Epithelial cell of prostate (primary cell): ENCODE results near the gene CPNE5.

ENCODE experiments used
- DNase-seq: peaks from one replicate; pipeline ENCODE4 v3.0.0-alpha.2; 2011; ENCODE audit warnings: low read depth, low spot score
- H3K27ac ChIP-seq: fragments of 450-650 bp; 2 replicates; pipeline ENCODE4 v1.5.1; 2017; ENCODE audit warnings: mild to moderate bottlenecking

Gene CPNE5

DNA sequence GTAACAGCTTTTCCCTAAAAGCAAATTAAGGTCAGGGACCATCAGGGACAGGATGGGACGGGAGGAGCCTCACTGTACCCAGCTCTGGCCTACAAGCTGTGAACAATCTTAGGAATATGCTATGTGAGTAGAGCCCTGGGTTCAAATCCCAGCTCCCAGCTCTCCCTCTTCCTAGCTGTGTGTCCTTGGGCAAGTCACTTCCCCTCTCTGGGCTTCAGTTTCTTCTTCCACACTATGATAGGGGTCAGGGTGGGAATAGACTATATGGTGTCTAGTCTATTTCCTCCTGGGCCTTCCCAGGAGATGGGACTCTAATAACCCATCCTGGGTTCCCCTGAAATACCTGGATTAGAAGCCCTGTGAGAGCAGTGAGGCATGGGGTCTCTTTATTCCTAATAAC, 41.6 kb downstream of the CPNE5 start:
- no peak overlapping the region for H3K27ac ChIP-seq
- no peak for DNase-seq

GRCh38 chr6:36797055-36797454, 42.2 kb downstream of the CPNE5 start:
- no peak for DNase-seq

DNA sequence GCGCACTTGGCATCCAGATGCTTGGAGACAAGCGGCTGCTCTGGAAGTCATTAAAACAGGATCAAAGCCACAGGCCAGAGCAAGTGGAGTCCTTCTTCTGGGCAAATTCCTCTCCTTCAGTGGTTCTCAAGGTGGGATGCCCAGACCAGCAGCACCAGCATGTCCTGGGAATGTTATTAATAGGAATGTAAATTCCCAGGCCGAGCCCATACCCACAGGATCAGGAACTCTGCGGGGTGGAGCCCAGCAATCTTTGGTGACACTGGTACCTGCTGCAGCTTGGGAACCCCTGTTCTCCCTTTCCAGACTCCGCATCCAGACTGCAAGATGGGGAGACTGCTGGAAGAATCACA, 44.6 kb downstream of the CPNE5 start:
- no peak for DNase-seq
- no peak overlapping the region for H3K27ac ChIP-seq

More at GRCh38 chr6:36797055-36797454, 42.2 kb downstream of the CPNE5 start:
- no peak overlapping the region for H3K27ac ChIP-seq

DNA sequence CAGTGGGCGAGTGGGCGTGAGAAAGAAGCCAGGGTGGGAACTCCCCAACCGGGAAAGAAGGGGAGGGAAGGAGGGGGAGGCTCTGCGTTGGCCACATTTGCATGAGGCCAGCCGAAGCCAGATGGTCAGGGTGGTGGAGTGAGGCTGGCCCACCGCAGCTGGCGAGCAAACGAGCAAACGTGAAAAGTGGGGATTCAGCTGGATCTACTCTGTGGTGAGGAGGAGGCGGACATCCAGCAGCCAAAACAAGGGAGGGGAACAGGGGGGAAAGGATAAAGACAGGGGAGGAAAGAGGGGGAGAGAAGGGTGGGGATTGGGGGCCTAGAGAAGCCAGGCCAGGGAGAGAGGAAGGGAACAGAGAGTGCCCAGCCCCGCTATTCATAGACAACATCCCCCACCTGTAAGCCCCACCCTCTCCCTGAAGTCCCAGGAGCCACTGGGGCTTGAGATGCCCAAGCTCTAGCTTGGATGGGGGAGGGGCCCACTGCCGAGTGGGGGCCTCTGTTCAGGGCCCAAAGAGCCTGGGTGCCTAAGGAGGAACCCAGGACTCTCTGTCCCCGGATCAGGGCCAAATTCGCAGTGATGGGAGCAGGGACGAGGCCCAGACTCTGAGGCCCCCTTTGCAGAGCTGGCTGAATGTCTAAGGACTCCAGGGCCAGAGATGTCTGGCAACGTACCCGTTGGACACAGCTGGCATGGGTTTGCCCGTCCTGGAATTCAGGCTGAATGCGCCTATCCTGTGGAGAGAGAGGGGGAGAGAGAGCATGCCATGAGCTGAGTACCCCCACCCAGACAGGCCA, 45.1 kb downstream of the CPNE5 start:
- no peak overlapping the region for H3K27ac ChIP-seq
- no peak for DNase-seq

DNA sequence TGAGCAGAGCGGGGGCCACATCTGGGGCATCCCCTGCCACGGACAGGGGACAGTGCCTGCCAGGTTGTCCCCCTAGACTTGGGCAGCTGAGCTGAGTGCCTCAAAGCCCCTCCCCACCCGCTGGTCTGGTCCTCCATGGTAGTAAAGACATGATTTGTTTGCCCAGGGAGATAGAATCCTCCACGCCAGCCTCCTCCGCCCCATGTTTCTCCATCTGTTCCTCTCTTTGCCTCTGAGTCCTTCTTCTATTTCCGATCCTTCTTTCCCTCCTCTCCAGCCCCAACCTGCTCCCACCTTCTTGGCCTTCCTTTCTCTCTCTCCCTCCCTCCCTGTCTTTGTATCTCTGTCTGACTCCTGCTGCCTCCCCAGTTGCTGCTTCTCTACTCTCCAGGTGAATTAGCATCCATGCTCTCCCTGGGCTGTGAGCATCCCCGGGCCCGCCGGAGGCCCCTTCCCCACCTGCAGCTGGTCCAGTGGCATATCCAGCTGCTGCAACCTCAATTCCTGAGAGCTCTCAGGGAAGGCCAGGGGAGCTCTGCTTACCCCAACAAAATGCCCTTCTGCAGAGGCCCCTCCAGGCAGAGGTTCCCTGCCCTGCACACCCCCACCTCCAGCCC, 45.8 kb downstream of the CPNE5 start:
- no peak overlapping the region for H3K27ac ChIP-seq

DNA sequence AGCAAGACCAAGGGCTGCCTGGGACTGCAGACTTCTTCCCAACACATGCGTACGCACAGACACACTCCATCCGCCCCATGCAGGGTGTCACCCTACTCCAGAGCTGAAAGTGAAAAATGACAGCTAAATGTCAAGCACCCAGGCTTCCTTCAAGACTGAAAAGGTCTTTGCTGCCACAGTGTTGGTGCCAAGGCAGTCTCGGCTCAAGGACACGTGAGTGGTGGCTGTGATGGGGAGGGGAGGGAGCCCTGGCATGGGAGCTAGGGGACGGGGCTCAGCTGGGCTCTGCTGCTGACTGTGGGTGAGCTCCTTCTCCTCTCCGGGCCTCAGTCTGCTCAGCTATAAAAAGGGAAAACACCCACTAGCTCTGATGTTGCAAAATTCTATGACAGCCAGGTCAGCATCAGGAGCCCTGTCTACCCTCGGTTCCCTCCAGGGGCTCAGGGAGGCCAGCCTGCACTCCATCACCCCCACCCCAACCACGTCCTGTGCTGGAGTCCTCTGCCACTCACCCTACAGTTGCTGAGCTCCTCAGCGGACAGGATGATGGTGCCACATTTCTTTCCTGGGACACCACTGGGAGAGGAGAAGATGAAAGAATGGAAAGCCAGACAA, 47.6 kb downstream of the CPNE5 start:
- H3K27ac ChIP-seq: no peak overlapping the region
- no peak for DNase-seq

More for the DNA sequence above, 45.8 kb downstream of the CPNE5 start:
- DNase-seq: no peak

GRCh38 chr6:36791085-36791484, 48.2 kb downstream of the CPNE5 start:
- no peak for DNase-seq
- no peak overlapping the region for H3K27ac ChIP-seq

GRCh38 chr6:36788768-36789167, 50.5 kb downstream of the CPNE5 start:
- H3K27ac ChIP-seq: no peak overlapping the region
- DNase-seq: no peak

DNA sequence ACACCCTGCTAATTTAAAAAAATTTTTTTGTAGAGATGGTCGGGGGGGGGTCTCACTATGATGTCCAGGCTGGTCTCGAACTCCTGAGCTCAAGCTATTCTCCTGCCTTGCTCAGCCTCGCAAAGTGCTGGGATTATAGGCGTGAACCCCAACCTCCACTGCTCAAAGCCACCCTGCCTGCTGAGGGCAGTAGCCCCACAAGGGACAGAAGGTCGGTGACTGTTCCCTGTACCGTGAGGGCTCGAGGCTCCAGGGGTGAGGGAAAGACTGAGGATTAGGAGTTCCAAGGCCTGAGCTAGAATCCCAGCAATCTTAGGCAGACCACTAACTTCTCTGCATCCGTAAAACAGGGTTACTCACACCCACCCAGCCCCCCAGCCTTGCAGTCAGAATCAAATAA, 51.1 kb downstream of the CPNE5 start:
- DNase-seq: no peak
- no peak overlapping the region for H3K27ac ChIP-seq

DNA sequence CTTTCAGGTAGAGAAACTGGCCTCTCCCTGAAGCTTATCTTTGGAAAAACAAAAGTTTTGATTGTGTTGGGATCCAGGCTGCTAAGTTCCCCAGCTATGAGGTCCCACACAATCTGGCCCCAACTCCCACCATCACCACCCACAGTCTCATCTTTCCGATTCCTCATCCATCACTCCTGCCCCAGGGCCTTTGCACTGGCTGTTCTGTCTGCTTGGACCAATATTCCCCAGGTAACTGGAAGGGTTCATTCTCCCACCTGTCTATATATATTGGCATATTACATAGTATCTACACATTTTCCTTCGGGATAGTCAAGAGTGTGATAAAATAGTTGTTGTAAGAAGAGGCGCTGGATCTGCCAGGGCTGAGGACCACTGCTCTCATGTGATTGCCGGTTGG, 52.0 kb downstream of the CPNE5 start:
- no peak overlapping the region for H3K27ac ChIP-seq
- DNase-seq: no peak

- H3K27ac ChIP-seq: no peak overlapping the region
- no peak for DNase-seq
Measured at GRCh38 chr6:36786055-36786675, 53.1 kb downstream of the CPNE5 start.

- no peak for DNase-seq
- H3K27ac ChIP-seq: no peak overlapping the region
Measured at GRCh38 chr6:36784376-36784636, 54.9 kb downstream of the CPNE5 start.

DNA sequence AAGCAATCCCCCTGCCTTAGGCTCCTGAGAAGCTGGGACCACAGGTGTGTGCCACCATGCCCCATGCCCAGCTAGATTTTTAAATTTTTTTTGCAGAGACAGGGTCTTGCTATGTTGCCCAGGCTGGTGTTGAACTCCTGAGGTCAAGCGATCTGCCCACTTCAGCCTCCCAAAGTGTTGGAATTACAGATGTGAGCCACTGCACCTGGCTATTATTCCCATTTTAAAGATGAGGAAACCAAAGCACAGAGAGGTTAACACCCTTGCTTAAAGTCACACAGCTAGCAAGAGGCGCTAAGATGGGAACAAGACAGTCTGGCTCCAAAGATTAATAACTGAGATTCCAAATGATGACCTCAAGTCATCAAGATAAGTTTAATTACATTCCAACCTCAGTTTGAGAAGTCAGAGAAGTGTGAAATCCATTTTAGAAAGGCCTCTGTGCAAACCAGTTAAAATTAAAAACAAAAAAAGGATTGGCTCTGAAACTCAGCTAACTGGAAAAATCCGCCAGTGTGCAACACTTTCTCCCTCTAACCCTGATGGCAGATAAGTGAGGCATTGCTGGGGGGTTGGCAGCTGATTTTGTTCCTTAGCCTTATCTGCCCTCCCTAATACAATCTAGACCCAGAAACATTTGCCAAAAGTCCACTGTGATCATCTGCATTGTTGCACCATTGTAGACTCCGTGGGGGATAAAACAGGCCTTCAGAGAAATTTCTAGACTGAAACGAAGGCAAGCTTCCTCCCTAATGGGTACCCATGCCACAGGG, 55.5 kb downstream of the CPNE5 start:
- no peak for DNase-seq
- H3K27ac ChIP-seq: no peak overlapping the region

DNA sequence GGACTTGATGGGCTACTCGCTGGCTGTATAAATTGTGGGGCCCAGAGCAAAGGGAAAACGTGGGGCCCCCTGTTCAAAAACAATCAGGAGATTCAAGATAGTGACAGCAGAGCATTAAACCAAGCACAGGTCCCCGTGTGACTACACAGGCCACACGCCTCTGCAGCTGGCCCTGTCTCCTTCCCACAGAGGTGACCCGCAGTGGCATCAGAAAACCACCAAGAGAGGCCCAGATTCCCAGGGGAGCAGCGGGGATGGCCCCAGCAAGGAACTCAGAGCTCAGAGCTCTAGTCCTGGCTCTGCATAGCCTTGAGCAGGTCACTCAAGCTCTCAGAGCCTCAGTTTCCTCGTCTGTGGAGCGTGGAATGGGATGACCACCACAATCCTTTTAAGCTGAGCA, 57.6 kb downstream of the CPNE5 start:
- DNase-seq: no peak
- no peak overlapping the region for H3K27ac ChIP-seq

DNA sequence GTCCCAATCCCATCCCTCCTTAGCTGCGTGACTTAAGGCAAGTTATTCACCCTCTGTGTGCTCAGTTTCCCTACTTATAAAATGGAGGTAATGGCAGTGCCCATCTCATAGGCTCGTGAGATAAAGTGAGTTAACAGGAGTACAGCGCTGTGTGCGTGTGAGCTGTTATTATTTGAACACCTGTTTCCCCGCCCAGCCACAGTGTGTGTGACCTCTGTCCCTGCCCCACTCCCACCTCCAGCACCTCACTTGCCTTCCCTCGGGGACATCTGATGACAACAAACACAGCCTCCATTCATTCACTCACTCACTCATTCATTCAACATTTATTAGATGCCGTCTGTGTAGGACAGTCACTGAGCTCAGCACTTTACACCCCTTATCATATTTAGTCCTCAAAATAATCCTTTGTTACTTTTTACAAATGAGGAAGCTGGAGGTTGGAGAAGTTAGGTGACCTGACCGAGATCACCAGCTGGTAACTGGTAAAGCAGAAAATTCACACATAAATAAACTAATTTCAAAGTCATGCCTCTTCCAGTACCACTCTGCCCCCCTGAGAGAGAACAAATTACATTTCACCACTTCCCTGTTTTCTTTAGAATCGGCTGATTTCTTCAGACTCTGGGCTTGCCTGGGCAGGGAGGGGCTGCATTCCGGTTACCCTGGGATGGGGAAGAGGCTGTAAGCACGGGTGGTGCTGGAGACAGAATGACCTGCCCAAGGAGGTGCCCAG, 58.6 kb downstream of the CPNE5 start:
- no peak for DNase-seq
- H3K27ac ChIP-seq: no peak overlapping the region

DNA sequence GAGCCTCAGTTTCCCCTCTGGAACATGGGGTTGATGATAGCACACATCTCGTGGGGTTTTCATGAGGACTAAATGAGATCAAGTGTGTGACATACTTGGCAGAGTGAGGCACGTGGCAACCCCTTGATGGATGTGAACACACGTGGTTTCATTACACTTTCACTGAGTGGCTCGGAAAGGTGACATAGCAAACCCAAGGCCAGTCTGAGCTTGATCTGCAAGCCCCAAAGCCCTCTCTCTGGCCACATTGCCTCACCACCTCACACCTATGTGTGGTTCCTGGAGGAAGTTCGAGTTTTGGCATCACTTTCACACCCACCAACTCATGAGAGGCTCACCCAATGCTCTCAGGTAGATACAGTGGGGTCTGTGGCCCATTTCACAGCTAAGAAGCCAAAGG, 60.0 kb downstream of the CPNE5 start:
- H3K27ac ChIP-seq: no peak overlapping the region
- DNase-seq: no peak

GRCh38 chr6:36777801-36778200, 61.4 kb downstream of the CPNE5 start:
- no peak for DNase-seq
- no peak overlapping the region for H3K27ac ChIP-seq

GRCh38 chr6:36776167-36776566, 63.1 kb downstream of the CPNE5 start:
- H3K27ac ChIP-seq: no peak overlapping the region
- DNase-seq: no peak

DNA sequence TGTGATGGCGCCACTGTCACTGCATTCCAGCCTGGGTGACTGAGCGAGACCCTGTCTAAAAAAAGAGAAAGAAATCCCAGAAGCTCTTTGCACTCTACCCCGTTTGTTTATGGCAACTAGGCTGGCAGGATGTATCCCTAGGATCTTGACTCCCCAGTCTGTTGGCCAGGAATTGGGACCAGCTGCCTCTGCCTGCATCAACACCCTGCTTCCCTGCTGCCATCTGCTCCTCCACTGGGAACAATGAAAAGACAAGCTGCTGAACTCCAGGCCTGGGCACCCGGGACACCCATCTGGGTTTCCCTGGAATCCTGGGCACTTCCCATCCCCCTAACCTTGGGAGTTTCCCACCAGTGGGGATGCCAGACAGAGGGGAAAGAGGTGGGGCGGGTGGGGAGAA, 64.9 kb downstream of the CPNE5 start:
- DNase-seq: no peak
- H3K27ac ChIP-seq: no peak overlapping the region

DNA sequence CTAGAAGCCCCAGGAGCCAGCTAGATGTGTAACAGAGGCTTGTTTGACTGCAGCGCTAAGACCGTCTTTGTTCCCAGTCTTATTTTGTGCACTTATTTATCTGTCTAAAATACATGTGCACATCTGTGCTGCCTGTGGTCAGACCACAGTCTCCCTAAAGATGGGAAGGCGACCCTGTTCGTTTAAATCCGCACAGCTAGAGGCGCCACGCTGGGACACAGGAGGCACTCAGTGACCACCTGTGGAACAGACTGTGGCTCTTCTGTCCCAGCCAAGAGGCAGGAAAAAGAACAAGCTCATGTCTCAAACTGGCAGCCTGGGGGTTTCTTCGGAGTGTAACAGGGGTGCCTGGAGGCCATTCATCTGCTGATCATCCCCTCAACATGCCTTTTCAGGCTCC, 66.8 kb downstream of the CPNE5 start:
- DNase-seq: no peak

More for the DNA sequence above, 66.8 kb downstream of the CPNE5 start:
- no peak overlapping the region for H3K27ac ChIP-seq
